HG03196 (cell line): ENCODE measurements around the gene MYLK4.

Experiments
- ATAC-seq: cut with Tn5 transposase; IDR thresholded peaks from one replicate; pipeline ENCODE4 v1.9.1; 2021; ENCODE audit not compliant: unreplicated experiment

MYLK4 gene

GRCh38 chr6:2758980-2759379 is 8.3 kb upstream of the MYLK4 start:
- ATAC-seq: no peak

GRCh38 chr6:2756687-2757224 is 6.0 kb upstream of the MYLK4 start:
- no peak for ATAC-seq

GRCh38 chr6:2756241-2756640 is 5.5 kb upstream of the MYLK4 start:
- ATAC-seq: no peak

- ATAC-seq: no peak
Measured at GRCh38 chr6:2755456-2755855, 4.7 kb upstream of the MYLK4 start.

GRCh38 chr6:2754911-2755310 is 4.2 kb upstream of the MYLK4 start:
- no peak for ATAC-seq

GRCh38 chr6:2754393-2754792 is 3.7 kb upstream of the MYLK4 start:
- ATAC-seq: no peak

- no peak for ATAC-seq
Measured at GRCh38 chr6:2753743-2754142, 3.0 kb upstream of the MYLK4 start.

- no peak for ATAC-seq
Measured at GRCh38 chr6:2753110-2753489, 2.4 kb upstream of the MYLK4 start.

GRCh38 chr6:2752477-2753109 is 1.9 kb upstream of the MYLK4 start:
- ATAC-seq: no peak

- ATAC-seq: no peak
Measured at GRCh38 chr6:2751871-2752270, 1.1 kb upstream of the MYLK4 start.

- ATAC-seq: no peak
Measured at GRCh38 chr6:2749969-2750600, 637 bp downstream of the MYLK4 start.

- ATAC-seq: no peak
Measured at GRCh38 chr6:2748183-2748582, 2.5 kb downstream of the MYLK4 start.

GRCh38 chr6:2746557-2747061 is 4.1 kb downstream of the MYLK4 start:
- no peak for ATAC-seq

GRCh38 chr6:2745246-2745645 is 5.5 kb downstream of the MYLK4 start:
- no peak for ATAC-seq

GRCh38 chr6:2744778-2745177 is 5.9 kb downstream of the MYLK4 start:
- no peak for ATAC-seq

GRCh38 chr6:2744209-2744771 is 6.4 kb downstream of the MYLK4 start:
- no peak for ATAC-seq

GRCh38 chr6:2743280-2744208 is 7.2 kb downstream of the MYLK4 start:
- no peak for ATAC-seq

- no peak for ATAC-seq
Measured at GRCh38 chr6:2741756-2742155, 9.0 kb downstream of the MYLK4 start.

GRCh38 chr6:2740581-2740980 is 10.1 kb downstream of the MYLK4 start:
- no peak for ATAC-seq

- no peak for ATAC-seq
Measured at GRCh38 chr6:2739335-2739734, 11.4 kb downstream of the MYLK4 start.

- ATAC-seq: no peak
Measured at GRCh38 chr6:2738373-2738979, 12.2 kb downstream of the MYLK4 start.
